ENCODE data around the gene PCNX1.
"Not testable (repeated sequence)": the region's sequence is repeated elsewhere in the genome, so short reads cannot be mapped to it uniquely, and the experiment has no call there.

PCNX1 gene

GRCh38 chr14:71119075-71119474 lies 211.8 kb downstream of the PCNX1 start:
- Mint-ChIP-seq H3K4me3 (no peak overlapping the region), H3K4me1 (ENCODE audit: low read depth) (no peaks in the 10 kb centered on the region), H3K27me3 (no peaks in the 10 kb centered on the region), H3K36me3 (ENCODE audit: low read depth) (peaks cover 4% of the 10 kb centered on the region), H3K27ac (no peak overlapping the region), H3K9me3 (no peaks in the 10 kb centered on the region)
- intact Hi-C loops (cut with micrococcal nuclease), result no loop called here

- Mint-ChIP-seq H3K27me3 (no peaks in the 10 kb centered on the region), H3K4me1 (ENCODE audit: low read depth) (no peaks in the 10 kb centered on the region), H3K27ac (no peak overlapping the region), H3K9me3 (no peaks in the 10 kb centered on the region), H3K4me3 (no peak overlapping the region), H3K36me3 (ENCODE audit: low read depth) (no peaks in the 10 kb centered on the region)
- intact Hi-C loops (cut with micrococcal nuclease), result no loop called here
Measured at GRCh38 chr14:71119832-71120231, 212.6 kb downstream of the PCNX1 start.

GRCh38 chr14:71121001-71121400 lies 213.7 kb downstream of the PCNX1 start:
- H3K9me3 Mint-ChIP-seq, result no peaks in the 10 kb centered on the region
- no peaks in the 10 kb centered on the region for H3K4me1 Mint-ChIP-seq (ENCODE audit: low read depth)
- intact Hi-C loops (cut with micrococcal nuclease), result no loop called here
- no peak overlapping the region for H3K27ac Mint-ChIP-seq
- no peaks in the 10 kb centered on the region for H3K27me3 Mint-ChIP-seq
- H3K36me3 Mint-ChIP-seq (ENCODE audit: low read depth), result no peaks in the 10 kb centered on the region
- no peak overlapping the region for H3K4me3 Mint-ChIP-seq

GRCh38 chr14:71121711-71122110 lies 214.5 kb downstream of the PCNX1 start:
- H3K4me1 Mint-ChIP-seq (ENCODE audit: low read depth), result no peaks in the 10 kb centered on the region
- H3K9me3 Mint-ChIP-seq, result no peaks in the 10 kb centered on the region
- no peak overlapping the region for H3K4me3 Mint-ChIP-seq
- H3K27ac Mint-ChIP-seq, result no peak overlapping the region
- intact Hi-C loops (cut with micrococcal nuclease), result no loop called here
- H3K27me3 Mint-ChIP-seq, result no peaks in the 10 kb centered on the region
- H3K36me3 Mint-ChIP-seq (ENCODE audit: low read depth), result no peaks in the 10 kb centered on the region

GRCh38 chr14:71122866-71123565 lies 215.8 kb downstream of the PCNX1 start:
- Mint-ChIP-seq H3K36me3 (ENCODE audit: low read depth) (no peaks in the 10 kb centered on the region), H3K9me3 (no peaks in the 10 kb centered on the region), H3K4me3 (no peak overlapping the region), H3K4me1 (ENCODE audit: low read depth) (no peaks in the 10 kb centered on the region), H3K27ac (no peak overlapping the region), H3K27me3 (no peaks in the 10 kb centered on the region)
- intact Hi-C loops (cut with micrococcal nuclease), result no loop called here

GRCh38 chr14:71123579-71124135 lies 216.4 kb downstream of the PCNX1 start:
- Mint-ChIP-seq H3K4me1 (ENCODE audit: low read depth) (no peaks in the 10 kb centered on the region), H3K27me3 (no peaks in the 10 kb centered on the region), H3K27ac (no peak overlapping the region), H3K4me3 (no peak overlapping the region), H3K36me3 (ENCODE audit: low read depth) (no peaks in the 10 kb centered on the region), H3K9me3 (no peaks in the 10 kb centered on the region)
- intact Hi-C loops (cut with micrococcal nuclease), result no loop called here

GRCh38 chr14:71129716-71130490 lies 222.6 kb downstream of the PCNX1 start:
- intact Hi-C loops (cut with micrococcal nuclease); H3K9me3 Mint-ChIP-seq; H3K4me3 Mint-ChIP-seq; H3K36me3 Mint-ChIP-seq (ENCODE audit: low read depth); H3K27ac Mint-ChIP-seq; H3K27me3 Mint-ChIP-seq; H3K4me1 Mint-ChIP-seq (ENCODE audit: low read depth): not testable (repeated sequence)

- intact Hi-C loops (cut with micrococcal nuclease), result no loop called here
- Mint-ChIP-seq H3K9me3 (no peaks in the 10 kb centered on the region), H3K27ac (no peak overlapping the region)
Measured at GRCh38 chr14:71130491-71131179, 223.4 kb downstream of the PCNX1 start.

GRCh38 chr14:71133296-71133695 lies 226.0 kb downstream of the PCNX1 start:
- H3K27ac Mint-ChIP-seq, result no peak overlapping the region
- intact Hi-C loops (cut with micrococcal nuclease), result no loop called here
- no peaks in the 10 kb centered on the region for H3K36me3 Mint-ChIP-seq (ENCODE audit: low read depth)
- H3K9me3 Mint-ChIP-seq, result no peaks in the 10 kb centered on the region
- H3K4me1 Mint-ChIP-seq (ENCODE audit: low read depth), result peaks cover 5% of the 10 kb centered on the region
- no peak overlapping the region for H3K4me3 Mint-ChIP-seq
- no peaks in the 10 kb centered on the region for H3K27me3 Mint-ChIP-seq

More at GRCh38 chr14:71130491-71131179, 223.4 kb downstream of the PCNX1 start:
- H3K4me1 Mint-ChIP-seq (ENCODE audit: low read depth), result peaks cover 5% of the 10 kb centered on the region
- no peaks in the 10 kb centered on the region for H3K36me3 Mint-ChIP-seq (ENCODE audit: low read depth)
- H3K27me3 Mint-ChIP-seq, result no peaks in the 10 kb centered on the region
- no peak overlapping the region for H3K4me3 Mint-ChIP-seq

- Mint-ChIP-seq H3K27me3 (no peaks in the 10 kb centered on the region), H3K36me3 (ENCODE audit: low read depth) (no peaks in the 10 kb centered on the region), H3K9me3 (no peaks in the 10 kb centered on the region), H3K27ac (no peak overlapping the region), H3K4me1 (ENCODE audit: low read depth) (peaks cover 9% of the 10 kb centered on the region), H3K4me3 (no peak overlapping the region)
- intact Hi-C loops (cut with micrococcal nuclease), result no loop called here
Measured at GRCh38 chr14:71135496-71135895, 228.2 kb downstream of the PCNX1 start.

GRCh38 chr14:71135911-71136310 lies 228.7 kb downstream of the PCNX1 start:
- Mint-ChIP-seq H3K9me3 (no peaks in the 10 kb centered on the region), H3K4me1 (ENCODE audit: low read depth) (peaks cover 9% of the 10 kb centered on the region), H3K4me3 (no peak overlapping the region), H3K36me3 (ENCODE audit: low read depth) (no peaks in the 10 kb centered on the region), H3K27ac (no peak overlapping the region), H3K27me3 (no peaks in the 10 kb centered on the region)
- intact Hi-C loops (cut with micrococcal nuclease), result no loop called here

- Mint-ChIP-seq H3K9me3 (no peaks in the 10 kb centered on the region), H3K27me3 (no peaks in the 10 kb centered on the region), H3K36me3 (ENCODE audit: low read depth) (no peaks in the 10 kb centered on the region), H3K4me3 (no peak overlapping the region), H3K4me1 (ENCODE audit: low read depth) (peaks cover 15% of the 10 kb centered on the region), H3K27ac (peak overlapping the region; percentile 7)
- intact Hi-C loops (cut with micrococcal nuclease), result no loop called here
Measured at GRCh38 chr14:71136386-71137060, 229.3 kb downstream of the PCNX1 start.

- Mint-ChIP-seq H3K36me3 (ENCODE audit: low read depth) (no peaks in the 10 kb centered on the region), H3K9me3 (no peaks in the 10 kb centered on the region), H3K27me3 (no peaks in the 10 kb centered on the region), H3K4me3 (no peak overlapping the region), H3K4me1 (ENCODE audit: low read depth) (peaks cover 26% of the 10 kb centered on the region), H3K27ac (no peak overlapping the region)
- intact Hi-C loops (cut with micrococcal nuclease), result loop anchor here (2.0 kb wide), 1 partner anchor 267 kb away; no protein-coding TSS in a partner anchor
Measured at GRCh38 chr14:71137536-71138447, 230.5 kb downstream of the PCNX1 start.
